C4-2B (cell line): ENCODE measurements around the gene ADAMTS14.

Experiments used
- CTCF ChIP-seq: fragments of 450-650 bp; conservative IDR thresholded peaks from 2 replicates; pipeline ENCODE4 v1.5.1; 2017; ENCODE audit warnings: mild to moderate bottlenecking
- ZFX ChIP-seq: fragments of 450-650 bp; IDR thresholded peaks from 2 replicates; pipeline ENCODE4 v1.6.1; 2017

DNA sequence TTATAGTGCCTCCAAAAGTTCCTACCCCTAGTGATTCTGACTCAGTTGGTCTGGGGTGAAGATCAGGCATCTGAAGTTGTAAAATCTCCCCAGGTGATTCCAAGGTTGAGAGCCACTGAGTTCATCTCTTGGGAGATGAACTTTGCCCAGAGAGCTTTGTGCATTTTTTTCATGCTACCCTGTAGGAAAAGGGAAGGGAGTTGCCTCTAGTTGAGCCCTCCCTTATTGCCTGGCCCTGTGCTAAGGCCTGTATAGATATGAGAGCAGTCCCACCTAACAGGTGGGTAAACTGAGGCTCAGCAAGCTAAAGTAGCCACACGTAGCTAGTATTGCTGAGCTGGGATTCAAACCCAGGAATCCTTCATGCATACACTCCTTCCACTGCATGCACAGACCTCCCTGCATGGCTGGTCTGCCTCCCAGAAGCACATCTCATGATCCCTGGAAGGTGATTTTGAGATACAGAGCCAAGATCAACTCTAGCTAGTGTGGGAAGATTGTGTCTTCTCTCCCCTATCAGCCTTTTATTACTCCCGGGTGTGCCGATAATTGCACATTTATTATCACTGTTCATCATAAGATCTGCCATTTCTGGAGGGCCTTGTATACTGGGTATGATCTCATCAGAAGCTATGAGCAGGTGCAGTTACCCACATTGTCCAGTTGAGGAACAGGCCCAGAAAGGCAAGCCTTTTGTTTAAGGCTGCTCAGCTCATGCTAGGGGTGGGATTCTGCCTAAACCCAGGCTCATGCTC, 65.9 kb downstream of the ADAMTS14 start:
- TF ChIP-seq CTCF (no peak), ZFX (no peak)
